Lower leg skin (tissue), 4 donors: ENCODE measurements around the gene AGT. TPM values are rescaled to one million over a fixed set of nuclear protein-coding genes. Genes with fewer than 3 reads are reported as not detected.

Source experiments
- DNase-seq, 2 donors: peaks; one replicate each; pipeline ENCODE4 v3.0.0-alpha.2; 2019; ENCODE audit warnings: low spot score in 2 of 2
- H3K4me3 ChIP-seq: fragments of 200-600 bp; sonication (generic); 2 replicates; pipeline ENCODE4 v1.5.1; 2017; ENCODE audit warnings: mild to moderate bottlenecking, low read depth; ENCODE audit not compliant: poor library complexity, severe bottlenecking
- POLR2A ChIP-seq, 2 donors: fragments of 450-650 bp; IDR thresholded peaks; one replicate each; pipeline ENCODE4 v1.6.1; 2016 to 2017; ENCODE audit warnings: antibody characterized with exemption in 2 of 2, mild to moderate bottlenecking in 1 of 2, moderate library complexity in 1 of 2
- WGBS, 2 donors: methylation state at CpG; one replicate each; pipeline ENCODE4 v1.1.5; 2018; 5-methylcytosine and 5-hydroxymethylcytosine counted together
- intact Hi-C: fragments of 100-400 bp; cut with DNase I; formaldehyde crosslinking; loops from one replicate; pipeline ENCODE4 v1.15.0; 2023; ENCODE audit warnings: low total_unique reads
- total RNA-seq, 4 donors: library from RNA; depleted of rRNA; stranded (reverse); fragments of >200 nt; gene quantifications; one replicate each; pipeline ENCODE4 v1.1.0, GENCODE V29; 2016
- TF ChIP-seq, protein P1 (sequence below), 3 donors: fragments of 450-650 bp; IDR thresholded peaks; one replicate each; pipeline ENCODE4 v1.5.1; 2016; ENCODE audit warnings: antibody characterized with exemption in 3 of 3, mild to moderate bottlenecking in 3 of 3, moderate library complexity in 2 of 3

The AGT gene
- total RNA-seq, 4 donors from 2014 or later: 0.20 to 5.8 (median 1.4) TPM

DNA sequence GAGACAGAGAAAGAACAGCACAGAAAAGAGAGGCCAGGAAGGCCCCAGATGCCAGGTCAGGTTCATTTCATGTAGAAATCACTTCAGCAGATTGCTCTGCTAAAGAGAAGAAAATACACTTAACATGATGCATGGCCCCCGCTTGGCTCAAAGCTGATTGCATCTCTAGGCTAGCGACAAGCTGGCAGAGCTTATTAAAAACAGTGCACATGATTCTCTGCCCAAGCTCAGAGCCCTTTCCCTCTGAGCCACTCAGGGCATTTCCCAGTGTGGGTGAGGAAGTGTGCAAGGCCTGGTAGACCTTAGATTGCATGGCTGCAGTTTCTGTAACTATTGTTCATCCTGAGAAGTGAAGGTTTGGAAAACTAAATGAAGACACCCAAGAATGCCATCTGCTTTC, 30.0 kb upstream of the AGT start:
- intact Hi-C loops: no loop called here
- 61 to 73% methylated on average over 2 of the region's 2 CpGs for WGBS, 2 donors
- H3K4me3 ChIP-seq: no peak overlapping the region
- DNase-seq: no peak
- no peak for TF ChIP-seq POLR2A (IDR thresholded peaks at IDR 0.05)
- TF ChIP-seq, protein P1, sequence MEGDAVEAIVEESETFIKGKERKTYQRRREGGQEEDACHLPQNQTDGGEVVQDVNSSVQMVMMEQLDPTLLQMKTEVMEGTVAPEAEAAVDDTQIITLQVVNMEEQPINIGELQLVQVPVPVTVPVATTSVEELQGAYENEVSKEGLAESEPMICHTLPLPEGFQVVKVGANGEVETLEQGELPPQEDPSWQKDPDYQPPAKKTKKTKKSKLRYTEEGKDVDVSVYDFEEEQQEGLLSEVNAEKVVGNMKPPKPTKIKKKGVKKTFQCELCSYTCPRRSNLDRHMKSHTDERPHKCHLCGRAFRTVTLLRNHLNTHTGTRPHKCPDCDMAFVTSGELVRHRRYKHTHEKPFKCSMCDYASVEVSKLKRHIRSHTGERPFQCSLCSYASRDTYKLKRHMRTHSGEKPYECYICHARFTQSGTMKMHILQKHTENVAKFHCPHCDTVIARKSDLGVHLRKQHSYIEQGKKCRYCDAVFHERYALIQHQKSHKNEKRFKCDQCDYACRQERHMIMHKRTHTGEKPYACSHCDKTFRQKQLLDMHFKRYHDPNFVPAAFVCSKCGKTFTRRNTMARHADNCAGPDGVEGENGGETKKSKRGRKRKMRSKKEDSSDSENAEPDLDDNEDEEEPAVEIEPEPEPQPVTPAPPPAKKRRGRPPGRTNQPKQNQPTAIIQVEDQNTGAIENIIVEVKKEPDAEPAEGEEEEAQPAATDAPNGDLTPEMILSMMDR (IDR thresholded peaks at IDR 0.05): no peak

DNA sequence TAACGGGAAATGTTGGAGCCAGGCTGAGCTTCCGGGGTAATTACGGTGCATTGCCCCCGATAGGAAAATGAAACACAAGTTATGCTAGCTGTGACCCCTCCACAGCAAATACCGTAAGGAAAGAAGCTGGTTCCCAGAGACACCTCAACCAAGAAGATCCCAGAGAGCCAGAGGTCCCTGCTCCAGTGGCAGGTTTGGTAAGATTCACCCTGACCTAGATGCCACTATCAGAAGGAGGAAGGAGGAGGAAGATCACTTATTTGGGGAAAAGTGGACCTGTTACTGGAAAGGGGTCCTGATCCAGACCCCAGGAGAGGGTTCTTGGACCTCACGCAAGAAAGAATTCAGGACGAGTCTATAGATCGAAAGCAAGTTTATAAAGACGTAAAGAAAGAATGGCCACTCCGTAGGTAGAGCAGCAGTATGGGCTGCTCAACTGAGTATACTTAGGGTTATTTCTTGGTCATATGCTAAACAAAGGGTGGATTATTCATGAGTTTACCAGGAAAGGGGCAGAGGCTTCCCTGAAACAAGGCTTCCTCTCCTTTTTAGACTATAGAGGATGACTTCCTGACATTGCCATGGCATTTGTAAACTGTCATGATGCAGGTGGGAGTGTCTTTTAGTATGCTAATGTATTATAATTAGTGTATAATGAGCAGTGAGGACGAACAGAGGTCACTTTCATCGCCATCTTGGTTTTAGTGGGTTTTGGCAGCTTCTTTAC, 25.8 kb upstream of the AGT start:
- intact Hi-C loops: no loop called here
- WGBS, 2 donors: 90 to 91% methylated on average over 12 of the region's 12 CpGs
- no peak overlapping the region for H3K4me3 ChIP-seq
- no peak for DNase-seq
- no peak for TF ChIP-seq POLR2A (IDR thresholded peaks at IDR 0.05)
- TF ChIP-seq, protein P1 (IDR thresholded peaks at IDR 0.05): no peak

DNA sequence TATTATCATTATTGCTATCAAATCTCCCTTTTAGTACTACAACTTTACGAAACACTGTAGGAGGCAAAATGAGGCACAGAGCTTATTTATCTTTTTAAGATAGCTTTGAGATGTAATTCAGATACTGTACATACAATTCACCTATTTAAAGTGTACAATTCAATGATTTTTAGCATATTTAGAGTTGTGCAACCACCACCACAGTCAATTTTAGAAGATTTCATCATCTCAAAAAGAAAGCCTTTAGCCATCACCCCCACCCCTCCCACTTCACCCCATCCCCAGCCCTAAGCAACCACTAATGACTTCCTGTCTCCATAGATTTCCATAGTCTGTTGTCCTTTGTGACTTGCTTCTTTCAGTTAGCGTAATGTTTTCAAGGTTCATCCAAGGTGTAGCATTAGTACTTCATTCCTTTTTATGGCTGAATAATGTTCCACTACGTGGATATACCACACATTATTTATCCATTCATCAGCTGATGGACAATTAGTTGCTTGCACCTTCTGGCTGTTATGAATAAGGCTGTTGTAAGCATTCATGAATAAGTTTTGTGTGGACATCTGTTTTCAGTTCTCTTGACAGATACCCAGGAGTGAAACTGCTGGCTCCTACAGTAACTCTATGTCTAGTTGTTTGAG, 23.8 kb upstream of the AGT start:
- 91 to 94% methylated on average over 3 of the region's 3 CpGs for WGBS, 2 donors
- intact Hi-C loops: no loop called here
- no peak overlapping the region for H3K4me3 ChIP-seq
- TF ChIP-seq, protein P1 (IDR thresholded peaks at IDR 0.05): no peak
- TF ChIP-seq POLR2A (IDR thresholded peaks at IDR 0.05): no peak
- DNase-seq: no peak

DNA sequence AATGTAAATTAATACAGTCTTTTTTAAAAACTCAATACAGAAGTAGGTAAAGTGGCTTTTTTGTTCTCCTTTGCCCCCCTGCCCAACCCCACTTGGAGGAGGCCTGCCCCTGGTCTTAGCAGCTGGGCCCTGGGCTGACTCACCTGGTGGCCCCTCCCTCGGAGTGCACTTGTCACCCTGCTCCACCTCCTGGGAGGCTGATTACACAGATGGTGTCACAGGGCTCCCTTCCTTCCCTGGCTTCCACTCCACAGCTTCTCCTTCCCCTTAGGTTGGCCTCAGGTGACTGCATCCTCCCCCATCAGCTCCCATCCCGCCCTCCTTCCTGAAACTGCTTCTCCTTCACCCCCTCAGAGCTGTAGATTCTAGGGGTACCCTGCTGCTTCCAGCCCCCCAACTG, 21.5 kb upstream of the AGT start:
- intact Hi-C loops: no loop called here
- no peak for DNase-seq
- 33 to 58% methylated on average over 2 of the region's 2 CpGs for WGBS, 2 donors
- no peak overlapping the region for H3K4me3 ChIP-seq
- TF ChIP-seq, protein P1 (IDR thresholded peaks at IDR 0.05): no peak
- TF ChIP-seq POLR2A (IDR thresholded peaks at IDR 0.05): no peak

DNA sequence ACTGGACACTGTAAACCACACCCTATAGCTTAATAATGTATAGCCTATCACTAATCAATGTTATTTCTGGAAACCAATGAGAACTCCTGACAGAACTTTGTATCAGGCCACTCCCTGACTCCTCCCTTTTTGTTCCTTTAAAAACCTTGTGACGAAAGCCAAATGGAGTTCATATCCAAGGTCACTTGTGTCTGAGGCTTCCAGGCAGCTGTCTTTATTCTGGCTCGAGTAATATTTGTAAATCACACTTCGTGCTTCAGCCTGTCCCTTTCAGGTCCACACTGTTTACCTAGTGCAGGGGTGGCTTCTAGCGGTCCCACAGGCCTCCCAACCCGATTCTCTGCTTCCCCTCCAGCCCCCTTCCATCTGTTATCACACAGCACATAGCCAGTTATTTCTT, 17.1 kb upstream of the AGT start:
- no peak overlapping the region for H3K4me3 ChIP-seq
- WGBS, 2 donors: 56 to 60% methylated on average over 5 of the region's 5 CpGs
- no peak for DNase-seq
- TF ChIP-seq POLR2A (IDR thresholded peaks at IDR 0.05): no peak
- TF ChIP-seq, protein P1 (IDR thresholded peaks at IDR 0.05): no peak
- intact Hi-C loops: no loop called here
